GM19468 (cell line): ENCODE data around the gene EXT2.

Experiments
- ATAC-seq: cut with Tn5 transposase; IDR thresholded peaks from one replicate; pipeline ENCODE4 v1.9.1; 2021; ENCODE audit warnings: mild to moderate bottlenecking, moderate library complexity, moderate number of reproducible peaks; ENCODE audit not compliant: unreplicated experiment; ENCODE audit errors: extremely low read depth

Gene EXT2

DNA sequence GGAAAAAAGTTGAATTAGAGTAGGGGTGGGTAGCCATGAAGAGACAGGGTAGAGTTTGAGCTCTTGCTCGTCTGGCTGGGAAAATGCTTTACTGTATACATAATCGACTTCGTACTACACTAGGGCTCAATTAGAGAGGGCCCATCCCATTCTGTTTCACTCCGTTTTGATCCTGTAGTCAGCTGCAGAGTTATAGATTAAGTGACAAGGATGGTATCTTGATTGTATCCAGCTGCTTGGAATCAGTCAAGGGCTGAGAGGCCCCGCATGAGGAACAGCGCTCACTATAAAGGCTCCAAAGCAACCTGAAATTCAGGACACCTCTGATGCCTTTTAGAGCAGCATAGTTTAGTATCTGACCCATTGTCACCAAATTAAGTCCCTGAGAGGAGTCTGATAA is 132.9 kb downstream of the EXT2 start:
- no peak for ATAC-seq

DNA sequence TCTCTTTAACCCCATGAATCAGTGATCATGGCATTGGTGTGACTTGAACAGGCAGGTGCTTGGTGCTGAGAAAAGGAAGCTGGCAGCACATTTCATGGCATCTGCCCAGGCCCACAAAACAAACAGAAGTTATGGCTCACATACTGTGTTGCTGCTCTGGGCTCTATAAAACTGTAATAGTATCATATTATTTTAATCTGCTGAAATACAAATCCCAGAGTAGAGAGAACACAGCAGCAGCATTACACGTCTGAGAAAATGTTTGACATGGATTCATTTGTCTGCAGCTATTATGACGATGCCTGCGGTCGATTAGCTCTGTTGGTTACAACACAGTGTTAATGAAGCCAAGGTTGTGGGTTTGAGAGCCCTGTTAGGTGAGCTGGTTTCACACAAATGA is 133.6 kb downstream of the EXT2 start:
- no peak for ATAC-seq

DNA sequence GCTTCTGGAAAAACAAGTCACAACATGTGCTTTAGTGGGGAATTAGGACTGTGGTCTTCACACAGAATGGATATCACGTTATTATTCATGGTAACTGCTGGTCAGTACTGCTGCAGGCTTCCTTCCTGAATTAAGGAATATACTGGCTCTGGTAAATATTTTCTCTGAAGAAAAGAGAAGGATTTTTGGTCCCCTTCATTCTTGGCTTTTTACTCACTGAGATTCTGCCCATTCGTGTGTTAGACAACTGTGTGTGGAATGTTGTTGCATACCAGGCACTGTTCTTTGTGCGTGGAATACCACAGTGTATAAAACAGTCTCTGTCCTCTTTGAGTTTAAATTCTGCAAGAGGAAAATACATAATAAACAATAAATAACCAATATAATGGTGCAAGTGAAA is 134.1 kb downstream of the EXT2 start:
- ATAC-seq: no peak

DNA sequence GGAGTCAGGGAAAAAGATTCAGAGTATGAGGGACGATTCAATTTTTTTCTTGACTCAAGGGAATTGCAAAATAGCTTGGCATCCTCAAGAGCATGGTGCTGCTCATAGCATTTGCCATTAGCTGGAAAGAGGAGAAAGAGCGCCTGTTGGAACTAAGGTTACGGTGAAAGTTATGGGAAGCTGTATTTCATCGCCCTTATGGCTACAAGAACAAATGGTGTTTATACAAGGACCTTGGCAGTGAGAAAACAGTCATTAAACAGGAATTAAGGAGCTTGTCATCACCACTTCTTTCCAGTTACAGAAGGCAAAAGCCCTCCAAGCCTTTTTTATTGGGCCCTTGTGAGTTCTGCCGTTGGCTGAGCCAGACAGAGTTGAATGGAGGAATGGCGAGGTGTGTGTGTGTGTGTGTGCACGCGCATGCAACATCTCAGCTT is 140.3 kb downstream of the EXT2 start:
- no peak for ATAC-seq

DNA sequence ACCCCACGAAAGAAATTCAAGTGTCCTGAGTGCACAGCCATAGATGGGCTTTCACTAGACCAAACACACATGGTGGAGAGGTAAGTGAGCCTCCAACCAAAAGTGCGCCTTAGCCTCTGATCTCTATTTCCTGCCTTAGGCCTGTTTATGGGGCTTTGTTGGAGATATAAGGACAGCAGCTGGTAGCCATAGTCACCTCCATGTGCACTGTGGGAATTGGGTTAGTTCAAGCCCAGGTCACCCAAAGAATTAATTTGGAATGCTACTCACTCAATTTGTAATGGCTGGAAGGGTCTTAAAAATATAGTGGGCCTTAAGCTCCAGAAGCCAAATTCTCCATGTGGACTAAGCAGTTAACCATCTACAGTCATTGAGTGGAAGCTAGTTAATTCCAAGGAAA is 140.8 kb downstream of the EXT2 start:
- ATAC-seq: no peak

DNA sequence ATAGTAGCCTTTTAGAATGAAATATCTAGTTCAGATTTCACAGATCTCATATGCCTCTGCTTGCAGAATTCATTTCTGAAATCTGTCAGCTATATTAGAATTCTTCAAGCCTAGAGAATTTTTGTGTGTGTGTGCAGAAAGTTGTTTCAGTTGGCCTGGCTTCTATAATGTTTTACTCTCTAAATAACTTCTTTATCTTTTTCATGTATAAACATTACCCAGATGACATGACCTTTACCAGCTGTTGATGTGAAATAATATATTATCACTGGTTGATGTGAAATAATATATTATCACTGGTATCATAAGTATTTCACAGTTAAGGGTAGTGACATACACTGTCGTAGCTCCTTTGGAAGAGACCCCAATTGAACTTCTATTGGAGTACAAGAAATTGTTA is 141.7 kb downstream of the EXT2 start:
- ATAC-seq: no peak

DNA sequence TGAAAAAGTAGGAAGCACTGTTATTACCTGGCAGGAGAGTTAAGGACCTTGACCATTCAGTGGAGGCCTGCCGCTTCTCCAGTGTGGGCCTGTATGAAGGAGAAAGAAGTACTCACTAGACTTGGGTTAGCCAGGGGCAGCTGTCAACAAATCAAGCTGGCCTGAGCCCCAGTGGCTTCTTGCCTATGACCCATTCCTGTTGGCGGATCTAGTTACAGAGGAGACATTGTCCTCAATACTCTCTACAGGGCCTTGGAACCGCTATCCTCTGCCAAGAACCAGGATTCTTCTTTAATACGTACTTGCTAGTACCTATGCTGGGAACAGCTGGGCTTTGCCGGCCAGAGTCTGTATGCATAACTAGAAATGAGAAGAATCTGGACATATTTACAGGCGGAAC is 146.4 kb downstream of the EXT2 start:
- ATAC-seq: no peak

DNA sequence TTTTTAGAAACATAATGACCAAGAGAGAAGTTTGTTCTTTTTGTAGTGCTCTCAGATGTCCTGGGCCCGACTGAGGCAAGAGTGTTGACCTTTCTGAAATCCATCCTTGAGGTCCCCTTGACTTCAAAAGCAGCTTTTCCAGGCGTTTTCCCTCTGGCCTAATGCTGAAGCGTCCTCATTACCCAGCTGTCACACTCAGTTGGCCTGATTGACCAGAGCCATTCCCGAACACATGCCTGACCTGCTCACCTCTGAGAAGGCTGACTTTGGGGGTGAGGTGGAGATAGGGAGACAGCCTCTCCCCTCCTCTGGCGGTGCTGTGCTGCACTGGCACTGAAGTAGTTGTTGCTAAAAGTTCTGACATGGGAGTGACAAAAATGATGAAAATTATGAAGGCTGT is 147.6 kb downstream of the EXT2 start:
- no peak for ATAC-seq

DNA sequence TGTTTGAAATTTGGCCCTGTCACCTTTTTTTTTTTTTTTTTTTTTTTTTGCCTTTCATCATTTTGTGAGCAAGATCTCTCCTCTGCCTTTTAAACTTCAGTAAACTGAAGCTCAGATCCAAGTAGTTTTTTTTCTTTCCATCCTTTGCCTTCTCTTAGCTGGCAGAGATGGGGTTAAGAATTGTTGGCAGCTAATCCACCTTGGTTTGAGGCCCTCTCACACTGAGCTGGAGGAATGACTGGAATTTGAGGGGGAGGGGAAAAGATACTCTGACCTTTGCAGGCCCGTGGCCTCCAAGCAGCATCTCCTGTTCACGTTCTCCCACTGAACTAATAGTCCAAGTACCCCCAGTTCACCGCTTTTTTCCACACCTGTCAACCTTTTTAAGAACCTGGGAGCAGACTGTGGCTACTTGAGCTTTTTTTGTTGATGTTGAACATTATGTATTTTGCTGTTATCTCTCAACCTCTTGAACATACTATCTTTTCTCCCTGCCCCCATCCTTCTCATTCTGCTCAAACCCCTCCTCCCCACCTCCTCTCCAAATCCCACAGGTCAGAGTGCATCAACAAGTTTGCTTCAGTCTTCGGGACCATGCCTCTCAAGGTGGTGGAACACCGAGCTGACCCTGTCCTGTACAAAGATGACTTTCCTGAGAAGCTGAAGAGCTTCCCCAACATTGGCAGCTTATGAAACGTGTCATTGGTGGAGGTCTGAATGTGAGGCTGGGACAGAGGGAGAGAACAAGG is 148.3 kb downstream of the EXT2 start:
- no peak for ATAC-seq

DNA sequence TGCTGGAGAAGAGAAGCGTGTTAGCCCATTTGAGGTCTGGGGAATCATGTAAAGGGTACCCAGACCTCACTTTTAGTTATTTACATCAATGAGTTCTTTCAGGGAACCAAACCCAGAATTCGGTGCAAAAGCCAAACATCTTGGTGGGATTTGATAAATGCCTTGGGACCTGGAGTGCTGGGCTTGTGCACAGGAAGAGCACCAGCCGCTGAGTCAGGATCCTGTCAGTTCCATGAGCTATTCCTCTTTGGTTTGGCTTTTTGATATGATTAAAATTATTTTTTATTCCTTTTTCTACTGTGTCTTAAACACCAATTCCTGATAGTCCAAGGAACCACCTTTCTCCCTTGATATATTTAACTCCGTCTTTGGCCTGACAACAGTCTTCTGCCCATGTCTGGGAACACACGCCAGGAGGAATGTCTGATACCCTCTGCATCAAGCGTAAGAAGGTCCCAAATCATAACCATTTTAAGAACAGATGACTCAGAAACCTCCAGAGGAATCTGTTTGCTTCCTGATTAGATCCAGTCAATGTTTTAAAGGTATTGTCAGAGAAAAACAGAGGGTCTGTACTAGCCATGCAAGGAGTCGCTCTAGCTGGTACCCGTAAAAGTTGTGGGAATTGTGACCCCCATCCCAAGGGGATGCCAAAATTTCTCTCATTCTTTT is 149.3 kb downstream of the EXT2 start:
- ATAC-seq: no peak

DNA sequence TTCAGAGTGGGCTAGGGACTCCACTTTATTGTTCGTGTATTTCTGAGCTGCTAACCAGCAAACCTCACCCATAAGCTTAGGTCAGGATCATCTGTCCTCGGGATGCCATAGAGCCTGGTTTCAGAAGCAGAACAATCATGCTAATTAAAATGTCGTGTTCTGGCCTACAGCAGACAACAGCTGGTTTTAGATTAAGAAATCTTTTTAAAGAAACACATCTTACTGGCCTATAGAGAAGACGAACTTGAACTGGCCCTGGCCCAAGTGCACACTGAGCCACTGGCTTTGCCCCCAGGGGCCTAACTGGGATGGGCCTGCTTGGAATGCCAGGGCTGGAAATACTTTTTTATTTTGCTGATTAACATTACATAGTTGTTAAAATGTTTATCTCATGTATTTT is 151.2 kb downstream of the EXT2 start:
- ATAC-seq: no peak

DNA sequence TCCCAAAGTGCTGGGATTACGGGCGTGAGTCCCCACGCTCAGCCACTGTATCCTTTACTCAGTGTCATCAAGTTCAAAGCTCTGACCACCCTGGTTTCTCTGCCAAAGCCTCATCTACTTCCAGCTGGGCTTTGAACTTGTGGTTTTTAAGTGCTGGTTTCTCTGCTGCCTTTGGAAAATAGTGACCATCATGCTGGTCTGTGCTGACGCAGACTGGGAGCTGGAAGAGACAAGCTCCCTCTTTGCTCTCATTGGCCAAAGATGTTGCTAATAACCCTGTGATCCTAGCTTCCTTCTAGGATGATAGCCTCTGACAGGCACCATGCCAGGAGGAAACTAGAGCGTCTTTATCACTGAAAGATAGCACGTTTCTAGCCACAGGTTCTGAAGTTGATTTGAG is 152.0 kb downstream of the EXT2 start:
- ATAC-seq: no peak

DNA sequence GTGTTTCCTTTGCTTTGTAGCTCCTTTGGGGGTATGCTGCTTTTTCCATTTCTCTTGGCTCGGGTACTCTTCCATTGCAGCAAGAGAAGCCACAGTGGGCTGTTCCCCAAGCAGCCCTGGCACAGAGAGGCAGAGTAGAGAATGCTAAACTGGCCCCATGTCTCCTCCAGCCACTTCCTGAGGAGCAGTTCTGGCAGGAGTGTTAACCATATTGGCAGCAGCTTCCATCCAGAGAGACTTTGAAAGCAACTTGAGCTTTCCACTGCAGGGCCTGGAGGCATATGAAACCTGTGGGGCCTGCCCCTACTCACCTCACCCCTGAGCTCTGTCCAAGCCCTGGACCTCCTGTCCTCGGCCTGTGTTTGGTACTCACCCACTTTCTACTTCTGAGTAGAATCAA is 152.6 kb downstream of the EXT2 start:
- ATAC-seq: no peak

DNA sequence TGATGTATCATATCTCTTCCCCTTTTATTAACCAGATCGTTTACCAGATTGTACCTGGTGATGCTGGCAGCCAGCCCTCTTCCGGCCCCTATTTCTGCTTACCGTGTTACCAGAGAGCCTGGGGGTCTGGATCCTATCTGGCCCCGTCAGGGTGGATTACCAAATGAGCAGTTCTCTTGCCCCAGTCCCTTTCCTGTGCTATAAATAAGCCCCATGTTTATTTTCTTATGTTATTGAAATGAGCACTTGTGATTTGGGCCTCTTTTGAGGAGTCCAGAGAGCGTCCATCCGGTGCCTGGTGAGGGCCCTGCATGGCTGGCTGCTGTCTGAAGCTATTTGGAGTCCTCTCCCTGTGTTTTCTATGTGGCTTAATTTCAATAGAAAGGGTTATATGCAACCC is 154.9 kb downstream of the EXT2 start:
- no peak for ATAC-seq

DNA sequence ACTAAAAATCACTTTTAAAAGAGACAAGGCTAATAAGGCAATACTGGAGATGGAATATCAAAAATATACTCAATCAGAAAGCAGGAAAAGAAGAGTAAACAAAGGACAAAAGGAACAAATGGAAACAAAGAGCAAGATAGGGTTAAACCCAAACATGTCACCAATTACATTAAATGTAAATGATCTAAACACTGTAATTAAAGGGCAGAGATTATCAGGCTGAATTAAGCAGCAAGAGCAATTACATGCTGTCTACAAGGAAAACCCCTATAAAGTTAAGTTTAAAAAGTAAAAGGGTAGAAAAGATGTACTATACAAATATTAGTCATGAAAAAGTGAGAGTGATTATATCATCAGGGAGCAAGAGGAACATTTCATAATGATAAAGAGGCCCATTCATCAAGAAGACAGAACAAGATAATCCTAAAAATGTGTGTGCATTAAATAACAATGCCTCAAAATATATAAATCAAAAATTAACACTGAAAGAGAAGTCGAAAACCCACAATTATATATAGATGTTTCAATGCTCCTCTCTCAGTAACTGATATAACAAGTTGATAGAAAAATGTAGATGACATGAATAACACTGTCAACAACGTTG is 157.6 kb downstream of the EXT2 start:
- ATAC-seq: no peak

DNA sequence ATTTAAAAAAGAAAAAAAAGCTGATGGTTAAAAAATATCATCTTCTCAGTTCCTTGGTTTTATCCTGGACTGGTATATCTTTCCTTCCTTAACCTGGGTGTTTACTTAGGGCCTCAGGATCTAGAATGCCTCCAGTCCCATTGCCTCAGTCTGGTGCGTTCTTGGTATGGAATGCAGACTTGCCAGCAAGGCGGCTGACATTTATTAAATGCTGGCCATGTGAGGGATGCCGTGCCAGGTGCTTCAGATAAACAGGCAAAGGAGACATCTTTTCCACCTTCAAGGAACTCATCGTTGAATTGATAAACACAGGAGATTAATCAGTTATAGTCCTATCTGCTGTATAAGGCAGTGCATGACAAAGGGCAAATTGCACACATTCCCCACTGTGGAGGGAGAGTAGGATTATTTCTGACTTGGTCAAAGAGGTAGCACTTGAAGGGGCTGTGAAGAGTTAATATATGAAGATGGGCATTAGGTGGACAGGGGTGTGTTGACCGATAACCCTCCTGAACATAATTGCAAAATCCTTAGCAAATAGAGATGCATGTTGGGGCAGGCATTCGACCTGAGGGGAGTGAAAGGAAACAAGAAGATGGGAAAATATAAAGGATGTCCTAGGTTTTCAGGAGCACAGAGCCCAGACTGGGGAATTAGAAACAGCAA is 160.1 kb downstream of the EXT2 start:
- ATAC-seq: no peak

DNA sequence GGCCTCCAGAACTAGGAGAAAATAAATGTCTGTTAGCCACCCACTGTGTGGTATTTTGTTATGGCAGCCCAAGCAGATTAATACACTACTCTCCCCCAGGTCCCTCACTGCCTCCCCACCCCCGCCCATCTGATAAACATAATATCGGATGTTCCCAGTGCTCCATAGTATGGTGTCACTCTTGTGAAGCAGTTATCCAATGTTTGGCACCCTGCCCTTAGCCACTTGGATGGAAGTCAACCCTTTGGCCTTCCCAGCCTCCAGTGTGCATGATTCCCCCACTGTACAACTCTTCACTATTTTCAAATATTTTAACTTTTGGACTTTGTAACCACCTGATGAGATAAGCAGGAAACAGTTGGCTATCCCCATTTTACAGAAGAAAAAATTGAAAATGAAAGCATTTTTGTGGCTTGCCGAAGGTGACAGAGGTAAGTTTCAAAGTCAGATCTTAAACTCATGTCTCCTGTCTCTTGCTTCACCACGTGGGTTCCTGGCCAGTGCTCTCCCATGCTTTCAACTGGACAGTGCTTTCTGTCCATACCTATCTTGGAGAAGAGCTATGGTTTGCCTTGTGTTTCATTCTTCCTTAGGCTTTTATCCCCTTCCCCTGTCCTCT is 161.3 kb downstream of the EXT2 start:
- no peak for ATAC-seq

DNA sequence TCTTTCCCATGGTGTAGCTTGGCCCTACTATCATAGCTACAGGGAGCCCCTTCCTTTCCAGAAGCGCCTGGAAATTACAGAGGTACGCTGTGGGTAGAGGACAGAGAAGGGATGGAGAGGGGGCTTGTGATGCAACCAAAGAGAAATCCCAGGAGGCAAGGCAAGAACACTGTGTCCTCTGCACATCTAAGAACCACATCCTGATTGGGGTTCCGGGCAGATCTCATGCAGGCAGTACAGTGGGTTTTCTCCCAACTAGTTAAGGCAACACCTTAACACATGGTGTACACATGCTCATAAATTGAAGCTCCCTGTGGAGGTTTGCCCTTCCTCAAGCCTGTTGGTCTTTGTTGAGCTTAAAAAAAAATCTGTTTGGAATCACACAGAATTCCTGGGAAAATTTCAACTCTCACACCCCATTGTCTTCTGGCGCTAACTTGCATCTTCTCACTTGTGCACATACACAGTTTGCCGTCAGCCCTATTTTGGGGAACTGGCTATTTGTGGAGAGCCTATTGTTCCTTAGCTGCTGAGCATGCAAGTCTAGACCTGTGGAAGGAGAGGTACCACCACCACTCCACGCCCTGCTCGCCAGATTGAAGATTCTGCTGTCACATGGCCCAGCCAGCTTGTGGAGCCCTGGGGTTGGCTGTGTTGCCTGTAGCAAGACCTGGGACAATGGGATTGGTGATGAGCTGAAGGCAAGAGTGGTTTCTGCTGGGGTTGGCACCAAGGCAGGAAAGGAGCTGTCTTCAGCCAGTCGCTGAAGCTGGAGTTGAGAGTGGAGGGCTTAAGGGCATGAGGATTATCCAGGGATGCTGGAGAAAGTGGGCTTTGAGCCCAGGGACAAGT is 162.1 kb downstream of the EXT2 start:
- no peak for ATAC-seq

DNA sequence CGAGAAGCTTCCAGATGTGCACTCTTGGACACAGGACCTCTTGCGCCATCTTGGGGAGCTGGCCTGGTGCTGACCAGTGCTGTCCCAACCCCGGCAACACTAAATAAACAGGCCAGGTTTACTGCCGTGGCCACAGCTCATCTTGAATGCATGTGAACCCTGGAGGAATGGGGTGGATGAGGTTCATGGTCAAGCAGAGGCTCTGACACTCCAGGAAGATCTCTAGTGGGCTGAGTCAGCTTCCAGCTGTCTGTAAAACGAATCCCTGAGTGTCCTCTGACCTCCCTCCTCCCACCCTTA is 162.7 kb downstream of the EXT2 start:
- no peak for ATAC-seq

DNA sequence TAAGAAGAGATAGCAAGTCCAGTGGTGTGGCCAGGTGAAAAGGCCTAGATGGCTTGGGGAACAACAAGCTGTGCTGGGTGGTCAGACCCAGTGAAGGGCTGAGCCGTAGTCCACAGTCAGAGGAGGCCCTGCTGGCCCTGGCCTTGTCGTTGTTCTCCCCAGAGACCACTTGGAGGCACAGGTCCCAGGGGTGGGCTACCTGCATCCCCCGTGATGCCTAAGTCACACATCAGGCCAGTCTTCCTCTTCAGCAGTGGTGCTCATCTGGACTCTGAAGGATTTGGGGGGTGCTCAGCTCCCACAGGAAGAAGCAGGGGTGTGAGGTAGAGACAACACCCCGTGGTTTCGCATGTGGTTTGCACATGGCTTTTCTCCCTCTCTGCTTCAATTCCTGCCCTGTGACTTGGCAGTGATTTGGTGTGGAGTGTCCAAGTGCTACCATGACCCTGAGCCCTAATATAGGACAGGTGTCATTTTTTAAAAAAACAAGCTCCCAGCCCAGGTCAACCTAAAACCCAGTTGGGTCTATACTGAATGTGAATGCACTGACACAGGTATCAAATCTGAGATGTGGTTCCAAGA is 163.5 kb downstream of the EXT2 start:
- ATAC-seq: no peak
